Esophagus squamous epithelium (tissue), 5 donors: ENCODE measurements around the gene ZDHHC22. TPM values are rescaled to one million over a fixed set of nuclear protein-coding genes. Genes with fewer than 3 reads are reported as not detected.

Experiments used
- DNase-seq: peaks from one replicate; lab custom pipeline; 2025; lab: John Stamatoyannopoulos, UW
- H3K27ac ChIP-seq, 4 donors: fragments of 200-600 bp; sonication (generic); one replicate each; pipeline ENCODE4 v1.5.1; 2016 to 2019; ENCODE audit warnings: mild to moderate bottlenecking in 1 of 4
- H3K27me3 ChIP-seq, 4 donors: fragments of 200-600 bp; sonication (generic); 1 replicate in 3 of 4; 2 replicates in 1 of 4; pipeline versions ENCODE4 v1.5.1 to v1.6.0; 2017 to 2021; ENCODE audit warnings: antibody characterized with exemption in 1 of 4
- H3K36me3 ChIP-seq, 3 donors: fragments of 200-600 bp; sonication (generic); one replicate each; pipeline ENCODE4 v1.5.1; 2016 to 2019
- H3K4me1 ChIP-seq, 3 donors: fragments of 200-600 bp; sonication (generic); one replicate each; pipeline ENCODE4 v1.5.1; 2017 to 2019
- H3K4me3 ChIP-seq, 4 donors: fragments of 200-600 bp; sonication (generic); 1 replicate in 3 of 4; 2 replicates in 1 of 4; pipeline ENCODE4 v1.5.1; 2016 to 2019; ENCODE audit warnings: mild to moderate bottlenecking in 2 of 4, moderate library complexity in 1 of 4
- H3K9me3 ChIP-seq, 3 donors: fragments of 200-600 bp; sonication (generic); one replicate each; pipeline ENCODE4 v1.5.1; 2016 to 2019
- POLR2A ChIP-seq, 4 donors: fragments of 450-650 bp; IDR thresholded peaks; one replicate each; pipeline ENCODE4 v1.6.1; 2017; ENCODE audit warnings: antibody characterized with exemption in 4 of 4, mild to moderate bottlenecking in 4 of 4, moderate library complexity in 3 of 4
- WGBS, 2 donors: methylation state at CpG; one replicate each; pipeline ENCODE4 v1.1.5; 2018; 5-methylcytosine and 5-hydroxymethylcytosine counted together
- intact Hi-C: fragments of 100-400 bp; cut with DNase I; formaldehyde crosslinking; loops from one replicate; pipeline ENCODE4 v1.15.0; 2022
- total RNA-seq, 4 donors: library from RNA; depleted of rRNA; stranded (reverse); fragments of >200 nt; gene quantifications; one replicate each; pipeline ENCODE4 v1.1.0, GENCODE V29; 2016
- TF ChIP-seq, protein P1 (sequence below), 6 experiments: fragments of 450-650 bp in 4 of 6; fragments of 200-600 bp in 2 of 6; sonication (generic) in 2 of 6; IDR thresholded peaks; one replicate each; pipeline ENCODE4 v1.5.1; 2016 to 2019; ENCODE audit warnings: antibody characterized with exemption in 6 of 6, mild to moderate bottlenecking in 4 of 6, moderate library complexity in 4 of 6
- donor health status: DM: yes; HTN: yes; CAD: no.

Gene ZDHHC22
- total RNA-seq, 4 donors from 2014 or later: not detected

DNA sequence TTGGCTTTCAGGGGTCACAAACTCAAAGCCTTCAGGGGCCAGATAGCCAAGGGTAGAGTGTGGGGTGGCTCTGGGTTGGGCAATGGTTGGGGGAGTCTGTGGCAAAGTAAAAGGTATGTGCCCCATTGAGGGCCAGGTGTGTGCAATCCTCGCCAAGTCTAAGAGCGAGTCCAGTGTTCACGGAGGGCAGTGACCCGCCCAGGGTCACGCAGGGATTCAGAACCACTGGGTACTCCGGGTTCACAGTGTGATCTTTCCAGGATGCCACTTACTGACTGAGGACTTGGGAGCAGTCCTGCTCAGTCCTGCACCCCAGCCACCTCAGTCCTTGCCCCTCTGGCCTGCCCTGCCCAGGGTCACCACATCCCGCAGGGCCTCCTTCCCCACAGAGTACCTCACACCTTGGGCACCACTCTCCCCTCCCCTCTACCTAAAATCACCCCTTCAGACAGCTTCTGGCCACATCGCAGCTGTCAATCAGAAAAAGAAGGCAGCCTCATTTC lies 15.7 kb downstream of the ZDHHC22 start:
- Histone ChIP-seq H3K4me3 (no peak overlapping the region), H3K4me1 (peaks cover 35 to 48% (median 43%) of the 10 kb centered on the region in 3 donors), H3K9me3 (no peaks in the 10 kb centered on the region), H3K27ac (no peak overlapping the region), H3K36me3 (no peaks in the 10 kb centered on the region), H3K27me3 (peaks cover 0 to 45% (median 0%) of the 10 kb centered on the region in 4 donors)
- WGBS, 2 donors: 92 to 100% methylated on average over 1 to 8 of the region's 8 CpGs
- intact Hi-C loops: no loop called here
- no peak for DNase-seq
- TF ChIP-seq, protein P1, sequence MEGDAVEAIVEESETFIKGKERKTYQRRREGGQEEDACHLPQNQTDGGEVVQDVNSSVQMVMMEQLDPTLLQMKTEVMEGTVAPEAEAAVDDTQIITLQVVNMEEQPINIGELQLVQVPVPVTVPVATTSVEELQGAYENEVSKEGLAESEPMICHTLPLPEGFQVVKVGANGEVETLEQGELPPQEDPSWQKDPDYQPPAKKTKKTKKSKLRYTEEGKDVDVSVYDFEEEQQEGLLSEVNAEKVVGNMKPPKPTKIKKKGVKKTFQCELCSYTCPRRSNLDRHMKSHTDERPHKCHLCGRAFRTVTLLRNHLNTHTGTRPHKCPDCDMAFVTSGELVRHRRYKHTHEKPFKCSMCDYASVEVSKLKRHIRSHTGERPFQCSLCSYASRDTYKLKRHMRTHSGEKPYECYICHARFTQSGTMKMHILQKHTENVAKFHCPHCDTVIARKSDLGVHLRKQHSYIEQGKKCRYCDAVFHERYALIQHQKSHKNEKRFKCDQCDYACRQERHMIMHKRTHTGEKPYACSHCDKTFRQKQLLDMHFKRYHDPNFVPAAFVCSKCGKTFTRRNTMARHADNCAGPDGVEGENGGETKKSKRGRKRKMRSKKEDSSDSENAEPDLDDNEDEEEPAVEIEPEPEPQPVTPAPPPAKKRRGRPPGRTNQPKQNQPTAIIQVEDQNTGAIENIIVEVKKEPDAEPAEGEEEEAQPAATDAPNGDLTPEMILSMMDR (IDR thresholded peaks at IDR 0.05): no peak
- TF ChIP-seq POLR2A (IDR thresholded peaks at IDR 0.05): no peak

DNA sequence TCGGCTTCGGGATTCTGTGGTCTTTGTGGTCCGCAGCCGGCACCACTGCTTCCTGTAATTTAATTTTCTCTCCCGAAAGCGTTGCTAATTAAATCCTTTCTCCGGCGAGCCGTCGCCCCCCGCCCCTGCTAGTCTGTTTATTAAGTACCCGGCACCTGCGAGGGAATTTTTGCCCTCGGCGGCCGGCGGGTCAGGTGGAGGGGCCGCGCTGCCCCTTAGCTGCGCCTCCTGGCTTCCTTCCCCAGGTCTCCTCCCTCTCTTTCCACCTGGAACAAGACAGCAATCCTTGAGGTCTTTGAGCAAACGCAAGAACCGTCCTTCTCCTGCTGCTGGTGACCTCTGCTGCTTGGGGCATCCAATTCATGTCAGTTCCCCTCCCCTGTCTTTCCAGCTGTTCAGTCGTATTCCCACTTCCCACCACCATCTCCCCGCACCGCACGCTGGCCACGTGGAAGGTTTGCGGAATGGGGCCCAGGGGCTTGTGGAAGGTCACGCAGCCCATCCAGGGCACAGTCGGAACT lies 16.2 kb downstream of the ZDHHC22 start:
- intact Hi-C loops: no loop called here
- Histone ChIP-seq H3K36me3 (no peaks in the 10 kb centered on the region), H3K27me3 (peaks cover 0 to 45% (median 0%) of the 10 kb centered on the region in 4 donors), H3K4me3 (peak overlapping the region; percentile 42 to 67 (median 50)), H3K4me1 (peaks cover 38 to 53% (median 43%) of the 10 kb centered on the region in 3 donors), H3K27ac (peak overlapping the region in 2 of 4 donors; percentile 63 to 69), H3K9me3 (no peaks in the 10 kb centered on the region)
- no peak for TF ChIP-seq POLR2A (IDR thresholded peaks at IDR 0.05)
- TF ChIP-seq, protein P1 (IDR thresholded peaks at IDR 0.05): no peak
- DNase-seq: no peak
- WGBS, 2 donors: 7 to 28% methylated on average over 15 to 18 of the region's 30 CpGs

DNA sequence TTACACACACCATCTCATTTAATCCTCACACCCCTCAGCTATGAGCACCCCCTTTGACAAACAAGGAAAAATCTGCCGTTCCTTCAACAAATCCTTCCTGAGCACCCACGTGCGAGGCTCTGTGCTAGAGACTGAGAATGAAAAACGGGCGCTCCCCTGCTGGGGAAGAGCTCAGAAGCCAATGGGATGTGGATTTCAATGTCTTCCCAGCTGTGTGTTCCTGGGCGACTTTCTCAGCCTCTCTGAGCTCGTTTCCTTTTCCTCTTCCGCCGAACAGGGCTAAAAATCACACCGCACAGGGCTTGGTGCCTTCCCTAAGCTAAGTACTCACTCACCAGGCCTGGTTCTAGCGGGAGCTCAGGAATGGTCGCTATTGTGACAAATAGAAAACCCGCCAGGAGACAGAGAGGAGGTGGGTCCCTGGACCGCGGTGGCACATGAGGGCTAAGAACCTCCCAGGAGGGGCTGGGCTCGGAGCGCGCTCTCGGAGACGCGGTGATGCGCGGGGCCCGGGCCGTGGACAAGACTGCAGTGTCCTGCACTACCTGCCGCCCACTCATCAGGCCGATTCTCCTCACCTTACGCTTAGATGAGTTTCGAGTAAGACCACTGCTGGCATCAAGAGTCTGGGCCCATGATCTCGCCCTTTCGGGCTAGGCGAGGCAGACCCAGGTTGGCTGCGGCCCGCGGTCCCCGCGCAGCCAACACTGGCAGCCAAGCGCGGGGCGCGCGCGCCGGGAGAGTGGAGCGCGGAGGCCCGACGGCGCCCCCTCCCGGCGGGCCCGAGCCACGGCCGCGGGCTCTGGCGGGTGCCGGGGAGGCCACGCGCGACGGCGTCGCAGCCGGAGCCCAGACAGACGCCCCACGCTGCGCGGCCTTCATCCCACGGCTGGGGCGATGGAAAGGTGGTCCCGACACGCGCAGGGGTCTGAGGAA lies 17.0 kb downstream of the ZDHHC22 start:
- intact Hi-C loops: no loop called here
- H3K36me3 ChIP-seq: peaks cover 0 to 4% (median 0%) of the 10 kb centered on the region in 3 donors
- WGBS, 2 donors: 16 to 25% methylated on average over 9 to 26 of the region's 73 CpGs
- H3K27me3 ChIP-seq: peaks cover 0 to 39% (median 0%) of the 10 kb centered on the region in 4 donors
- peak overlapping the region; percentile 63 to 88 (median 70) for H3K27ac ChIP-seq
- H3K9me3 ChIP-seq: no peaks in the 10 kb centered on the region
- DNase-seq: no peak
- H3K4me3 ChIP-seq: peak overlapping the region; percentile 42 to 67 (median 50)
- peaks cover 38 to 59% (median 43%) of the 10 kb centered on the region in 3 donors for H3K4me1 ChIP-seq
- no peak for TF ChIP-seq POLR2A (IDR thresholded peaks at IDR 0.05)
- TF ChIP-seq, protein P1 (IDR thresholded peaks at IDR 0.05): peak in 4 of 6 experiments; percentile 86 to 96 (median 90)

DNA sequence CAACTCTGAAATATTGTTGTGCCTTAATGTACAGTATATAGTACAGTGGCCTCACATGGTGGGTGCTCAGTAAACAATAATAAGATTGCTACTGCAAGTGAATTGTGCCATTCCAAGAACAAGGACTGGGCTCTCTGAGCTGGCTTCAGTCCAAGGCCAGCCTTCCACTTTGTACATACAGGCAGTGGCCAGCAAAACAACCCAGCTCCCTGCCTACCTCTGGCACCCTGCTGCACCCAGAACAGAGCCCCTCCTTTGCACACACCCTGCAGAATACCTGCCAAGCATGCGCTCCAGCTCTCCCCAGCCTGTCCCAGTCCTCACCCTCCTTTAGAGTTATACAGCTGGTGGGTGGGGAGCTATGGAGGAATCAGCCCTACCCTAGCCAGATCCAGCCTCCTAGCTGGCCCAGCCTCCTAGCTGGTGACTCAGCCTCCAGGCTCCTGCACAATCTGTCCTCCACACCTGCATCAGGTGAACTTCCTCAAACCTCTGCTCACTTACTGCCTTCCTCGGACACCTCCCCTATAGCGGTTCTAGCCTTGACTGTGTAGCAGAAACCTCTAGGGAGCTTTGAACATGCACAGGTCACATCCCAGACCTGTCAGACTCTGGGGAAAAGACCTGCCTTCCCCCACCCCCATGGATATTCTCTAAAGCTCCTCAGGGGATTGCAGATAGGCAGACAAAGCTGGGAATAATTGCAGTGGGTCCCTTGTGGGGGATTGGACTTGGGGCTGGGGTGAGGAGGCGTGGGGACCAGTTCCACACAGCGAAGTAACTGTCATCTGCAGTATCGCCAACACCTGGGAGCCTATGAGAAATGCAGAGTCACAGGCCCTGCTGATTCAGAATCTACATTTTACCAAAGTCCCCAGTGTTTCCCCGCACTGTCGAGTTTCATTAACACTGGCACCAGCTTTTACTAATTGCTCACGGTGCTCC lies 17.9 kb downstream of the ZDHHC22 start:
- Histone ChIP-seq H3K4me1 (peaks cover 38 to 59% (median 43%) of the 10 kb centered on the region in 3 donors), H3K9me3 (no peaks in the 10 kb centered on the region), H3K4me3 (peak overlapping the region in 3 of 4 donors; percentile 47 to 67 (median 53)), H3K27me3 (peaks cover 0 to 32% (median 0%) of the 10 kb centered on the region in 4 donors), H3K27ac (peak overlapping the region; percentile 69 to 88 (median 80)), H3K36me3 (peaks cover 0 to 14% (median 0%) of the 10 kb centered on the region in 3 donors)
- DNase-seq: peak; percentile 8
- intact Hi-C loops: no loop called here
- WGBS, 2 donors: 39 to 62% methylated on average over 8 to 9 of the region's 9 CpGs
- TF ChIP-seq, protein P1 (IDR thresholded peaks at IDR 0.05): peak in 1 of 6 experiments; percentile 4
- TF ChIP-seq POLR2A (IDR thresholded peaks at IDR 0.05): peak in 1 of 4 donors; percentile 31
